ES-I3 (cell line): ENCODE measurements around the gene URB1.
"Not testable (repeated sequence)": the region's sequence is repeated elsewhere in the genome, so short reads cannot be mapped to it uniquely, and the experiment has no call there.

Source experiments
- H3K36me3 ChIP-seq: 2 replicates; pipeline ENCODE4 v1.6.1; 2013; ENCODE audit warnings: mild to moderate bottlenecking, low read length, control low read depth, moderate library complexity; ENCODE audit not compliant: insufficient read depth
- H3K4me1 ChIP-seq: 2 replicates; pipeline ENCODE4 v1.6.1; 2013; ENCODE audit warnings: mild to moderate bottlenecking, control low read depth, low read length; ENCODE audit not compliant: insufficient read depth
- H3K9ac ChIP-seq: 2 replicates; pipeline ENCODE4 v1.6.1; 2013; ENCODE audit warnings: low read depth, mild to moderate bottlenecking, low read length, moderate library complexity
- H3K9me3 ChIP-seq: 2 replicates; pipeline ENCODE4 v1.6.1; 2013; ENCODE audit warnings: mild to moderate bottlenecking, low read length, moderate library complexity; ENCODE audit not compliant: control insufficient read depth, insufficient read depth

Gene URB1

DNA sequence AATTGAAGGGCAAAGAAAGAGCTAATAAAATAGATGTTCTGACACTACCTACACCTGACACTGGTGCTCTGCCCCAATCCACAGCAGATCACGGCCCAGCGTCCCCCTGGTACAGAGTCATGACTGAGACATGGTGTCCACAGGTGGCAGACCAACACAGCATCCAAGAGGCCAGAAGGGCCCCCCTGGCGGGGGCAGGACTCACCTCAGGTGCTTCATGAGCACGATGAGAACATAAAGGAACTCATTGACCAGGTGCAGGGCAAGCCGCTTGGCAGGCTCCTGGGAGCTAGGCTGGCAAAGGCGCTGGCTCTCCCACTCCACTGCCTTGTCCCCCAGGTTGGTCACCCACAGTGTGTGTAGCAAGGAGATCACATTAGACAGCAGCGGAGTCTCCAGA, 73.8 kb downstream of the URB1 start:
- H3K36me3 ChIP-seq, result peaks cover 34% of the 10 kb centered on the region
- H3K9ac ChIP-seq, result no peak overlapping the region
- no peaks in the 10 kb centered on the region for H3K4me1 ChIP-seq
- no peaks in the 10 kb centered on the region for H3K9me3 ChIP-seq

DNA sequence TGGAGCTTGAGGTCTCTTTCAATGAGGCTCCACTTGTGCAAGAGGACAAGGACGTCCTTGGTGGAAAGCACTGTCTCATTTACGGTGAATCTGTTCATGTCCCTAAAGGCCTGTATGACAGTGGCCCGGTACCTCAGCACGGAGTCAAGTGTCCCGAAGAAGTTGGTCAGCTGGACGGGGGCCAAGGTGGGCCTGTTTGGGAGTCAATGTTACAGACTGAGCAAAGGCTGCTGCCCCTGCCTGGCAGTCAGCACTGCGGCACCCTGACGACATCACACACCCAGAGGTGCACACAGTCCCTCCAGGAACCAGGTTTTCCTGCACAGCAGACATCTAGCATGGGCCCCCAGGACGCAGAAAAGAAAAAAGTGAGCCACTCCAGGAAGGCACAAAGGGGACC, 75.1 kb downstream of the URB1 start:
- Histone ChIP-seq H3K9me3 (no peaks in the 10 kb centered on the region), H3K36me3 (peaks cover 26% of the 10 kb centered on the region), H3K9ac (no peak overlapping the region), H3K4me1 (no peaks in the 10 kb centered on the region)

- Histone ChIP-seq H3K9me3 (no peaks in the 10 kb centered on the region), H3K4me1 (no peaks in the 10 kb centered on the region), H3K36me3 (peaks cover 19% of the 10 kb centered on the region), H3K9ac (no peak overlapping the region)
These were observed 76.2 kb downstream of the URB1 start for GRCh38 chr21:32316361-32317215.

DNA sequence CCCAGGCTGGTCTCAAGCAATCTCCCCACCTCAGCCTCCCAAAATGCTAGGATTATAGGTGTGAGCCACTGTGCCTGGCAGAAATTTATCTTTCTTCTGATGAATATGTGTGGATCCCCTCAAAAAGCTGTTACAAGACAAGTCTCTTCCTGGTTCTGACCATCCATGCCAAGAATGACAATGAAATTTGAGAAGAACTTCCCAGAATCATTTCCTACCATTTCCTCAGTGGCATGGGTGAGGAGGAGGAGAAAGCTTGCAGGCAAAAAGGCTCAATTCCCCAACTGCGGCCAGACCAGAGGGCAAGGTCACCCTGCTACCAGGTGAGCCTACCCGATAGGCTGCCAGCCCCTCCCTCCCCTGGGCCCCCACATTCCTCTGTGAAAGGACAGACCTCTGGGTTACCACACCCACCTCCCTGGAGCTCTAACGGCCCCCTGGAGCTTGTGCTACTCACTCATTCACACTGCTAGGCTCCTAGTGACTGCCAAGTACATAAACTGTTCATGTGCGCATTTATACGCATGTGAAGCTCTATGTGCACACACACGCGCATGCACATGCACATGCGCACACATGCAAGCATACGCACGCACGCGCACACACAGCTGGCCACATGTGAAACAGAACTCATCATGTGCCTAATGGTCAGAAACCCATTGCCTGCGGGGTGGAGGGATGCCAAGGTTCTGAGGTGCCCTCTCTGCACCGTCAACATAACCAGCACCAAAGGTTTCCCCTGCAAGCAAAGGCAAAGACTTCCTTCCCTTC, 77.1 kb downstream of the URB1 start:
- no peaks in the 10 kb centered on the region for H3K4me1 ChIP-seq
- H3K9ac ChIP-seq, result no peak overlapping the region
- H3K9me3 ChIP-seq, result no peaks in the 10 kb centered on the region
- H3K36me3 ChIP-seq, result peaks cover 19% of the 10 kb centered on the region

DNA sequence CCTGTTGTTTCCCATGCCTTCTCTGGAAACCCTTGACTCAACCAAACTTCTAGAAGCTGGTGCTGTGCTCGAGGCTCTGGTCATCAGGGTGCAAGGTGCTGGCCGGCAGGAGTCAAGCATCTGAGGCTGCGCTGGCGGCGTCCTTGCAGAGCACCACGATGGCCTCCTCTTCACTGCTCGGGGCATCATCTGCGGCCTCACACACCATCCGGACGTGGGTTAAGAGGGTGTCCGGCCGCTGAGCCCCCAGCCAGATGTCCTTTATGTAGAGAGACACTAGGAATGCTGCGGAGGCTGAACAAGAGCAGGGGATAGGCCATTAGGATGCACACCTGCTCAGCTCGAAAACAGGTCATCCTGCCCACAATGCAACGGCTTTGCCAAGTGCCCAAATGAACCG, 78.0 kb downstream of the URB1 start:
- Histone ChIP-seq H3K9ac (no peak overlapping the region), H3K9me3 (no peaks in the 10 kb centered on the region), H3K4me1 (no peaks in the 10 kb centered on the region), H3K36me3 (peaks cover 18% of the 10 kb centered on the region)

DNA sequence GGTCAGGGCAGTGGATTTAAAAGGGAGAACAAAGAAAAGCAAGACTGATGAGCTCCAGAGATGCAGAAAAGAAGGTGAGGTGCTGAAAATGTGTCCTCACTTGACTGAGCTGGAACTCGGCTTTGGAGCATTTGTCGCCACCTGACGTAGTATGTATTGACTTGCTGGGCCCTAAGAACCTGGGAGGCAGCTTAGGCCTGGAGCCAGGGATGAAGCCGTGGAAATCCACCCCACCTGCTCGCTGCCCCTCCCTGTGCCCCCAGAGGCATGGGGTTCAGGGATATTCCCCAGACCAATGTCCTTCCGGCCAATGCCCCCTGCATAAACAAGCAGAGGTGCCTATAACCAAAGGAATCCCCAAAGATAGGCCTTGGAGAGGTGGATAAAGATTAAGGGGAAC, 79.8 kb downstream of the URB1 start:
- no peak overlapping the region for H3K9ac ChIP-seq
- peaks cover 7% of the 10 kb centered on the region for H3K36me3 ChIP-seq
- no peaks in the 10 kb centered on the region for H3K4me1 ChIP-seq

GRCh38 chr21:32312326-32312725, 80.5 kb downstream of the URB1 start:
- no peak overlapping the region for H3K9ac ChIP-seq
- no peaks in the 10 kb centered on the region for H3K9me3 ChIP-seq
- H3K36me3 ChIP-seq, result peaks cover 7% of the 10 kb centered on the region
- no peaks in the 10 kb centered on the region for H3K4me1 ChIP-seq

More for the DNA sequence above, 79.8 kb downstream of the URB1 start:
- H3K9me3 ChIP-seq, result no peaks in the 10 kb centered on the region

DNA sequence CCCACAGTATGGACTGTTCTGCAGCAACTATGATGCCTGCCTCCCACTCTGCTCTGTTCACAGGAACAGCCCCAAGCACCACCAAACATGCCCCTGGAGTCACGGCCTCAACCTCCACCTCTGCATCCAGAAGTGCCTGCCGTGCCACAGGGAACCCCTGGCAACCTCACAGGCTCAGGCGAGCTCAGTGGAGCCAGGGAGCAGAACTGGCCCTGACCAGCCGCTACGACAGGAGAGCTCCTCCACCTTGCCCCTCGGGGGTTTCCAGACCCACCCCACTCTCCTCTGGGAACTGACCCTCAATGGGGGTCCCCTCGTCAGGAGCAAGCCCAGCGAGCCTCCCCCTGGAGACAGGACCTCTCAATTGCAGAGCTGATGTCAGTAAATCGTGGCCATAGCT, 81.2 kb downstream of the URB1 start:
- H3K4me1 ChIP-seq, result no peaks in the 10 kb centered on the region
- H3K9ac ChIP-seq, result no peak overlapping the region
- no peaks in the 10 kb centered on the region for H3K9me3 ChIP-seq
- H3K36me3 ChIP-seq, result peaks cover 7% of the 10 kb centered on the region

DNA sequence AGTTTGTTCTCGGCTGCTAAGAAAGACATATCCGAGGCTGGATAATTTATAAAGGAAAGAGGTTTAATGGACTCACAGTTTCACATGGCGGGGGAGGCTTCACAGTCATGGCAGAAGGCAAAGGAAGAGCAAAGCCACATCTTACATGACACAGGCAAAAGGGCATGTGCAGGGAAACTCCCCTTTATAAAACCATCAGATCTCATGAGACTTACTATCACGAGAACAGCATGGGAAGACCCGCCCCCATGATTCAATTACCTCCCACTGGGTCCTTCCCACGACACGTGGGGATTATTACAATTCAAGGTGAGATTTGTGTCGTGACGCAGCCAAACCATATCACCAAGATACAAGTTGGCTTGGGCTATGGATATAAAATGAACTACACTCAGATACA, 81.8 kb downstream of the URB1 start:
- H3K9ac ChIP-seq, H3K36me3 ChIP-seq, H3K4me1 ChIP-seq, H3K9me3 ChIP-seq: not testable (repeated sequence)

- no peaks in the 10 kb centered on the region for H3K4me1 ChIP-seq
- H3K9me3 ChIP-seq, result no peaks in the 10 kb centered on the region
- H3K36me3 ChIP-seq, result peaks cover 7% of the 10 kb centered on the region
- no peak overlapping the region for H3K9ac ChIP-seq
These were observed 82.8 kb downstream of the URB1 start for GRCh38 chr21:32309906-32310460.

DNA sequence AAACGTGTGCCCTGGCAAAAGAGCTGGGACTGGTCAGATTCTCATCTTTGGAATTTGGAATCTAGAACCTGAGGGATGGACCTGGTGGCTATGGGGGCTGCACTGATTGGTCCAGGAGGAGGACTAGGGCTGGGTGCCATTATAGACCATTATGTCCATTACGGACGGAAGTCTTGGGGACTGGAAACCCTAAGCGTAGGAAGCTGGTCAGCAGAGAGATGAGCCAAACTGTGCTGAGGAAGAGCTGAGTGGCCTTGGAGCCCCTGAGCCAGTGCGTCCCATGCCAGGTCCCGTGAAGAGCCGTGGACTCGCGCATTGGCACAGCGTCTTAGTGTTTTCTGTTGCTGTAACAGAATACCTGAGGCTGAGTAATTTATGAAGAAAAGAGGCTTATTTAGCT, 84.1 kb downstream of the URB1 start:
- H3K36me3 ChIP-seq, result peaks cover 7% of the 10 kb centered on the region
- H3K4me1 ChIP-seq, result no peaks in the 10 kb centered on the region
- no peak overlapping the region for H3K9ac ChIP-seq
- H3K9me3 ChIP-seq, result no peaks in the 10 kb centered on the region

- Histone ChIP-seq H3K36me3 (peaks cover 4% of the 10 kb centered on the region), H3K9ac (no peak overlapping the region), H3K9me3 (no peaks in the 10 kb centered on the region), H3K4me1 (no peaks in the 10 kb centered on the region)
These were observed 85.1 kb downstream of the URB1 start for GRCh38 chr21:32307706-32308105.

- H3K9me3 ChIP-seq, result no peaks in the 10 kb centered on the region
- H3K4me1 ChIP-seq, result no peaks in the 10 kb centered on the region
- peak overlapping the region; percentile 16 for H3K9ac ChIP-seq
- H3K36me3 ChIP-seq, result peaks cover 4% of the 10 kb centered on the region; the same call in 1 of the 2 replicates
These were observed 86.6 kb downstream of the URB1 start for GRCh38 chr21:32306021-32306780.

- H3K9ac ChIP-seq, result no peak overlapping the region
- H3K4me1 ChIP-seq, result no peaks in the 10 kb centered on the region
- H3K36me3 ChIP-seq, result peaks cover 4% of the 10 kb centered on the region; the same call in 1 of the 2 replicates
- H3K9me3 ChIP-seq, result no peaks in the 10 kb centered on the region
These were observed 87.8 kb downstream of the URB1 start for GRCh38 chr21:32304998-32305397.
